ENCODE results near the gene PRRC2B. TPM values are rescaled to one million over a fixed set of nuclear protein-coding genes. Genes with fewer than 3 reads are reported as not detected.

The PRRC2B gene
- total RNA-seq, 1 experiment from 2014 or later, result 200 TPM

GRCh38 chr9:131404581-131404980, 10.7 kb downstream of the PRRC2B start:
- TF ChIP-seq CTCF (IDR thresholded peaks at IDR 0.05) (no peak), TCF7L2 (IDR thresholded peaks at IDR 0.05; ENCODE audit: low read depth, low read length) (no peak), SIN3A (IDR thresholded peaks at IDR 0.05; ENCODE audit: borderline replicate concordance, insufficient read depth, low read depth, low read length) (no peak), POLR2AphosphoS5 (IDR thresholded peaks at IDR 0.05; ENCODE audit: low read depth, low read length) (no peak), REST (IDR thresholded peaks at IDR 0.05; ENCODE audit: insufficient read depth in 1 of 2, low read depth in 2 of 2, low read length in 1 of 2) (no peak)
- DNase-seq (ENCODE audit: low read depth, low spot score) (no peak), ATAC-seq (no peak)
- in situ Hi-C loops (cut with HindIII; ENCODE audit: low pct_unique_long_range_greater_than_20kb, low sequenced_read_pairs) (no loop called here), intact Hi-C loops (cut with micrococcal nuclease; ENCODE audit: unreplicated experiment) (no loop called here)
- Histone ChIP-seq H3K4me1 (ENCODE audit: control insufficient read depth, insufficient read depth, low read length) (peaks cover 76% of the 10 kb centered on the region), H3K36me3 (ENCODE audit: control insufficient read depth, insufficient read depth, low read length) (no peaks in the 10 kb centered on the region), H3K4me3 (ENCODE audit: low read depth in 2 of 2, low read length in 2 of 2) (no peak overlapping the region), H3K27me3 (ENCODE audit: control insufficient read depth, insufficient read depth, low read length) (no peaks in the 10 kb centered on the region), H3K9me3 (ENCODE audit: control insufficient read depth, insufficient read depth, low read depth, low read length) (no peaks in the 10 kb centered on the region), H3K27ac (ENCODE audit: low read length) (peak overlapping the region; percentile 66; the same call in 1 of the 2 replicates)
- CTCF ChIA-PET, result no interaction called here
- no TSS peak for BruUV-seq (replicated peaks)
- POLR2A ChIA-PET, result interaction anchor here (0.7 kb wide), 1 partner anchor 199 kb away, joined by 4 read pairs; no protein-coding TSS in a partner anchor

GRCh38 chr9:131404987-131405386, 11.1 kb downstream of the PRRC2B start:
- Histone ChIP-seq H3K4me1 (ENCODE audit: control insufficient read depth, insufficient read depth, low read length) (peaks cover 76% of the 10 kb centered on the region), H3K27ac (ENCODE audit: low read length) (peak overlapping the region; percentile 66), H3K36me3 (ENCODE audit: control insufficient read depth, insufficient read depth, low read length) (no peaks in the 10 kb centered on the region), H3K27me3 (ENCODE audit: control insufficient read depth, insufficient read depth, low read length) (no peaks in the 10 kb centered on the region), H3K9me3 (ENCODE audit: control insufficient read depth, insufficient read depth, low read depth, low read length) (no peaks in the 10 kb centered on the region), H3K4me3 (ENCODE audit: low read depth in 2 of 2, low read length in 2 of 2) (no peak overlapping the region)
- intact Hi-C loops (cut with micrococcal nuclease; ENCODE audit: unreplicated experiment) (no loop called here), in situ Hi-C loops (cut with HindIII; ENCODE audit: low pct_unique_long_range_greater_than_20kb, low sequenced_read_pairs) (no loop called here)
- ATAC-seq (no peak), DNase-seq (ENCODE audit: low read depth, low spot score) (no peak)
- no TSS peak for BruUV-seq (replicated peaks)
- POLR2A ChIA-PET, result interaction anchor here (0.7 kb wide), 1 partner anchor 199 kb away, joined by 4 read pairs; no protein-coding TSS in a partner anchor
- TF ChIP-seq TCF7L2 (IDR thresholded peaks at IDR 0.05; ENCODE audit: low read depth, low read length) (no peak), REST (IDR thresholded peaks at IDR 0.05; ENCODE audit: insufficient read depth in 1 of 2, low read depth in 2 of 2, low read length in 1 of 2) (no peak), SIN3A (IDR thresholded peaks at IDR 0.05; ENCODE audit: borderline replicate concordance, insufficient read depth, low read depth, low read length) (no peak), POLR2AphosphoS5 (IDR thresholded peaks at IDR 0.05; ENCODE audit: low read depth, low read length) (no peak), CTCF (IDR thresholded peaks at IDR 0.05) (no peak)
- CTCF ChIA-PET, result no interaction called here

Measured in Panc1 (cell line).